Activated CD4-positive, alpha-beta T cell treated with anti-CD3 and anti-CD28 coated beads for 4 hours (primary cell): ENCODE results near the gene CXCL8.
"Not testable (repeated sequence)": the region's sequence is repeated elsewhere in the genome, so short reads cannot be mapped to it uniquely, and the experiment has no call there.

Experiments used
- DNase-seq, 2 donors: peaks; one replicate each; pipeline ENCODE4 v3.0.0-alpha.2; 2020

CXCL8 gene

DNA sequence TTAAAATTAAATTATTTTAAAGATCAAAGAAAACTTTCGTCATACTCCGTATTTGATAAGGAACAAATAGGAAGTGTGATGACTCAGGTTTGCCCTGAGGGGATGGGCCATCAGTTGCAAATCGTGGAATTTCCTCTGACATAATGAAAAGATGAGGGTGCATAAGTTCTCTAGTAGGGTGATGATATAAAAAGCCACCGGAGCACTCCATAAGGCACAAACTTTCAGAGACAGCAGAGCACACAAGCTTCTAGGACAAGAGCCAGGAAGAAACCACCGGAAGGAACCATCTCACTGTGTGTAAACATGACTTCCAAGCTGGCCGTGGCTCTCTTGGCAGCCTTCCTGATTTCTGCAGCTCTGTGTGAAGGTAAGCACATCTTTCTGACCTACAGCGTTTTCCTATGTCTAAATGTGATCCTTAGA is at the start of gene CXCL8:
CXCL8 (plus strand) TSS at position 217 of the 426 bp plus-strand sequence; CDS start at position 307, 90 bp downstream.
- no peak for DNase-seq

- DNase-seq, result not testable (repeated sequence)
Observed at GRCh38 chr4:73691201-73691600, 49.2 kb upstream of the CXCL8 start.

- no peak for DNase-seq
Observed at GRCh38 chr4:73691759-73692158, 48.6 kb upstream of the CXCL8 start.

DNA sequence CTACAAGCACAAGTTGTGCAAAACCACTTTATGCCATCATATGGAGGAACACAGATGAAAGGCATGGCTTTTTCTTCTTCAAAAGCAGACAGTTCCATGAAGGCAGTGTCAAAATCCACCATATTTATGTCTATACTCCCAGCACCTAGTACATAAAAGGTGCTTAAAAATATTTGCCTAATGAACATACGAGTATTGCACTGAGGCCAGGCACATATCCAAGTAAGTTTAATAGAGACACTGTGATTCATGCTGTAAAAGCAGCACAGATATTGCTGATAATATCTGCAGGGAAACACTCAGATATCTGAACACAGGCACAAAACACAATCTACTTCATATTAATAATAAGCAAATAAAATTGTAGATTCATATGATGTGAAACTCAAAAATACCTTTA is 48.1 kb upstream of the CXCL8 start:
- no peak for DNase-seq

DNA sequence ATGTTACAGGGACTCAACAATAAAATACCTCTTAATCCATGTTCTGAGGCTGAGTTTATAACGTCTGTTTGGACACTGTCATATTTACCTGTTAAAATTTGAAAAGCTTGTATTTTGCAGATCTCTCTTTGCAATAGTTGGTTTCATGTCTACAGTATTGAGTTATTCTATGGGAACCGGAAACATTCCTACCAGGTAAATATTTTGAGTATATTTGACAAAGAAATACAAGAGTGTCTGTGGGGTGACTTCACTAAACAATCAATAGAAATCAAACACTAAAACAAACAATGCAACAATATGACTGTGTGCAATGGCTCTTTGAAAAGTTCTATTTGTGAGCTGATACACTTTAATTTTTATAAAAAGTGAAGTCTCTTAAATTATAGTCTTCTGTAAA is 47.7 kb upstream of the CXCL8 start:
- no peak for DNase-seq

- no peak for DNase-seq
Observed at GRCh38 chr4:73693811-73694210, 46.6 kb upstream of the CXCL8 start.

- DNase-seq, result no peak
Observed at GRCh38 chr4:73698217-73698616, 42.2 kb upstream of the CXCL8 start.

DNA sequence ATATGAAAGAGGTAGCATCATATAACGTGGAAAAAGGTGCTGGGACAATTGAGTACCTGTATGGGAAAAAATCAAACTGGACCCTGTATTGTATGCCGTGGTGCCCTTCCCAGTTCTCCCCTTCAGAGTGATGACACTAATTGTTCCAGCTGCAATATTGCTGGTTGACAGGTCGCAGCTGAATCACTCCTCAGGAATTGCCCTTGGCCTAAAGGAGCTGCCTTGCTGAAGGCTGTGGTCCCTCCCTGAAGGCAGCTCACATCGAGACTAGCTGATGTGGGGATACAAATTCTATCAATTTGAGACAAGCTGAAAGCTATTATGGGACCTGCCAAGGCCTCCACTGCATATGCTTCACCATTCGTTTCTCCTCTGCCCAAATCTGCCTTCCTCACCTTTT is 39.3 kb upstream of the CXCL8 start:
- DNase-seq, result no peak

- no peak for DNase-seq
Observed at GRCh38 chr4:73702796-73703287, 37.5 kb upstream of the CXCL8 start.

GRCh38 chr4:73703320-73703719 is 37.0 kb upstream of the CXCL8 start:
- DNase-seq, result no peak

- no peak for DNase-seq
Observed at GRCh38 chr4:73704314-73705055, 35.9 kb upstream of the CXCL8 start.

- DNase-seq, result no peak
Observed at GRCh38 chr4:73705056-73705432, 35.3 kb upstream of the CXCL8 start.

GRCh38 chr4:73705721-73706120 is 34.6 kb upstream of the CXCL8 start:
- no peak for DNase-seq

GRCh38 chr4:73706811-73707210 is 33.6 kb upstream of the CXCL8 start:
- DNase-seq, result no peak

- DNase-seq, result no peak
Observed at GRCh38 chr4:73707269-73707875, 33.0 kb upstream of the CXCL8 start.

- DNase-seq, result no peak
Observed at GRCh38 chr4:73707918-73708577, 32.3 kb upstream of the CXCL8 start.

- DNase-seq, result no peak
Observed at GRCh38 chr4:73709451-73710033, 30.8 kb upstream of the CXCL8 start.

GRCh38 chr4:73710094-73710493 is 30.3 kb upstream of the CXCL8 start:
- no peak for DNase-seq

GRCh38 chr4:73711989-73712388 is 28.4 kb upstream of the CXCL8 start:
- no peak for DNase-seq

DNA sequence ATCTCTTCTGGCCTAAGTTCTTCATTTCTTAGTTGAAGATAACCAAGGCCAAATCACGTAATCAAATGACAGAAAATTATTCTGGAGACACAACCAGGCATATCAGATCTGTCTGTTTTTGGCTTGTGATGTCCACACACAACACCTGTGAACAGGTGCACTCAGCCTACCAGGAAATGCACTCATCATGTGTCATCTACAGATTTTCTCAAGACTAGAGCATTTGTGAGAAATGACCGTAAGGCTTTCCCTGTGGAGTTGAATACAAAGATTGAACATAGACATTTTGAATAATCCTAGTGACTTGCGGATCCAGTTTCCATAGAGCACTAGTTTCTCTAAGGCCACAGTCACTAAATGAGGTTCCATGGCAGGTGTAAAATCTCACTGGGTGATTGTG is 26.7 kb upstream of the CXCL8 start:
- DNase-seq, result no peak

DNA sequence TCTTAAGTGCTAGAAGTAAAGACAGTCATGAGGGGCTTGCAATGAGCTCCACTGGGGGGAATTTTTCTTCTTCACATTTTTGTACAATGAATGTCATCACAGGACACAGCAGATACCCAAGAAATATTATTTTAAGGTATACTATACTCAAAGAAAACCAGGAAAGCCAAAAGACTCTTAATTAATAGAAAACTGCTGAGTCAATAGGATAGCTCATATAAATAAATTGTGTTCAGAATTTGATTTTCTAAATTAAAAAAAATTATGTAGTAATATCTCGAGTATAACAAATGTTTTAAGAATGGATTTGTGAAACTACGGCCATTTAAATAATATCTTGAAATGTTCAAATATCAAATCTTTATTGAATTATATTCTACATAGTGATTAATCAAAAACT is 25.7 kb upstream of the CXCL8 start:
- DNase-seq, result no peak

DNA sequence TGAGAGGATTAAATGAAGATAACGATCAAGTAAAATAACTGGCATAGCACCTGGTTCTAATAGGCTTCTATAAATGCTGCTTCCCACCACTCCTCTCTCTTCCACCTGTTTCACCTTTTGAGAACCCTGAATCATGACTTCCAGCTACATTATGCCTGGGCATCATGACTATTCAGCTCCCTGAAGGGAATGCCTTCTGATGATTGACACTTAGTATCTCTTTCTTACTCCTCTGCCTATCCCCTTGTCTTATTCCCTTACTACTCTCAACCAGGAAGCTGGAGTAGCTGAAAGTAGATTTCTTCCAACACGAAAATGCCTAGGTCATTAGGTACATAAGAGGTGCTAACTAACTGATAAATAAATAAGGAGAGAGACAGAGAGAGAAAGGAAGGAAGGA is 24.7 kb upstream of the CXCL8 start:
- DNase-seq, result no peak
